Panc1 (cell line): Measurements from ENCODE around the gene SOX11. TPM values are rescaled to one million over a fixed set of nuclear protein-coding genes. Genes with fewer than 3 reads are reported as not detected.

ENCODE experiments used
- ATAC-seq: fragments of 200-7000 bp; cut with Tn5 transposase; 2 replicates; pipeline ENCODE4 v1.9.1; 2020; ENCODE audit warnings: mild to moderate bottlenecking, moderate library complexity
- BruUV-seq: library from RNA; stranded (reverse); fragments of 400-500 nt; replicated peaks from 2 replicates; lab custom pipeline; 2021; lab: Mats Ljungman, UMichigan
- CTCF ChIA-PET: fragments of 300-600 bp; sonication (Branson Sonifier 250); formaldehyde crosslinking; loops from one replicate; lab custom pipeline; 2022; ENCODE audit warnings: antibody characterized with exemption; lab: Charles Lee
- POLR2A ChIA-PET: fragments of 300-600 bp; sonication (Branson Sonifier 250); formaldehyde crosslinking; loops from one replicate; lab custom pipeline; 2022; ENCODE audit warnings: antibody characterized with exemption; lab: Charles Lee
- DNase-seq: peaks from one replicate; pipeline ENCODE4 v3.0.0-alpha.2; 2010; ENCODE audit warnings: low read depth, low spot score
- H3K27ac ChIP-seq: 2 replicates; pipeline ENCODE4 v1.5.1; 2011; ENCODE audit warnings: mild to moderate bottlenecking, low read length, inconsistent platforms
- H3K27me3 ChIP-seq: fragments of 200-500 bp; sonication (Bioruptor generic); 2 replicates; pipeline ENCODE4 v1.6.0; 2014; ENCODE audit warnings: low read length, inconsistent platforms; ENCODE audit not compliant: control insufficient read depth, insufficient read depth
- H3K36me3 ChIP-seq: fragments of 200-500 bp; sonication (Bioruptor generic); 2 replicates; pipeline ENCODE4 v1.5.1; 2014; ENCODE audit warnings: inconsistent platforms, mild to moderate bottlenecking, low read length, moderate library complexity; ENCODE audit not compliant: control insufficient read depth, insufficient read depth
- H3K4me1 ChIP-seq: 2 replicates; pipeline ENCODE4 v1.5.1; 2011; ENCODE audit warnings: inconsistent platforms, mild to moderate bottlenecking, low read length, moderate library complexity; ENCODE audit not compliant: control insufficient read depth, insufficient read depth
- H3K4me3 ChIP-seq, 2 experiments: 2 replicates each; pipeline ENCODE4 v1.5.1; 2011 to 2012; ENCODE audit warnings: low read depth in 2 of 2, low read length in 2 of 2, mild to moderate bottlenecking in 2 of 2, inconsistent platforms in 1 of 2, moderate library complexity in 1 of 2
- H3K9me3 ChIP-seq: fragments of 200-500 bp; sonication (Bioruptor generic); 2 replicates; pipeline ENCODE4 v1.5.1; 2014; ENCODE audit warnings: low read depth, mild to moderate bottlenecking, inconsistent platforms, low read length, moderate library complexity; ENCODE audit not compliant: control insufficient read depth, insufficient read depth
- CTCF ChIP-seq: fragments of 450-650 bp; IDR thresholded peaks from 2 replicates; pipeline ENCODE4 v1.5.1; 2017; ENCODE audit warnings: mild to moderate bottlenecking
- POLR2AphosphoS5 ChIP-seq: IDR thresholded peaks from 2 replicates; pipeline ENCODE4 v1.6.1; 2012; ENCODE audit warnings: mild to moderate bottlenecking, low read depth, low read length, moderate library complexity
- SIN3A ChIP-seq: IDR thresholded peaks from 2 replicates; pipeline ENCODE4 v1.6.1; 2012; ENCODE audit warnings: low read depth, mild to moderate bottlenecking, low read length, moderate library complexity, borderline replicate concordance; ENCODE audit not compliant: insufficient read depth
- TCF7L2 ChIP-seq: IDR thresholded peaks from 2 replicates; pipeline ENCODE4 v1.6.1; 2011; ENCODE audit warnings: mild to moderate bottlenecking, low read depth, low read length, inconsistent platforms
- in situ Hi-C: cut with HindIII; loops from 2 replicates; pipeline ENCODE4 v1.10.0; 2016; ENCODE audit warnings: low sequenced_read_pairs, low pct_unique_long_range_greater_than_20kb
- intact Hi-C: fragments of 100-400 bp; cut with micrococcal nuclease; formaldehyde crosslinking; loops from one replicate; pipeline ENCODE4 v1.10.0; 2022; ENCODE audit not compliant: unreplicated experiment
- total RNA-seq: library from RNA; stranded (reverse); gene quantifications from one replicate; pipeline ENCODE4 v1.2.1, GENCODE V29; 2021; ENCODE audit not compliant: unreplicated experiment
- TF ChIP-seq, protein P1 (sequence below), 2 experiments: IDR thresholded peaks; 2 replicates each; pipeline ENCODE4 v1.6.1; 2011 to 2012; ENCODE audit warnings: low read depth in 2 of 2, control low read depth in 1 of 2, low read length in 1 of 2, mild to moderate bottlenecking in 1 of 2, moderate library complexity in 1 of 2; ENCODE audit not compliant: insufficient read depth in 1 of 2

Gene SOX11
- total RNA-seq, 1 experiment from 2014 or later: not detected

DNA sequence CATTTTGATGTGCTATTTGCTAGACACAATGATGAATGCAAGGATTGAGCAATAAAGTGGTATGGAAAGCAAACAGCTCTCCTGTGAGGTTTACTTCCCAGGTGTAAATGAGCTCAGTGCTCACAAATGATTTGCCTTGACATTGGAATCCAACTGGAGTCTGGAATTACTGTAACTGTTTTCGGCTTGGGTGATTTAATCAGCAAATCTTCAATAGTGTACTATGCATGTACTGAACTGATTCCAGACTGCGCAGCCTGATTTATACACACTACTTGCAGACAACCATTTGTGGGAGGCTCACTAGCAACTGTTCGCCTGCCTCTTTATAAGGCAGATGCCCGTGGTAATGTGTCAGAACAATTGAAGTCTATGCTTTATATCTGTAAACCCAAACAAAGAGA lies 27.9 kb upstream of the SOX11 start:
- ChIA-PET POLR2A (no interaction called here), CTCF (no interaction called here)
- Histone ChIP-seq H3K9me3 (no peaks in the 10 kb centered on the region), H3K36me3 (no peaks in the 10 kb centered on the region), H3K4me1 (no peaks in the 10 kb centered on the region), H3K4me3 (no peak overlapping the region), H3K27ac (no peak overlapping the region), H3K27me3 (no peaks in the 10 kb centered on the region)
- ATAC-seq (no peak), DNase-seq (no peak)
- no TSS peak for BruUV-seq
- no peak for TF ChIP-seq POLR2AphosphoS5
- no peak for TF ChIP-seq SIN3A
- TF ChIP-seq, protein P1, sequence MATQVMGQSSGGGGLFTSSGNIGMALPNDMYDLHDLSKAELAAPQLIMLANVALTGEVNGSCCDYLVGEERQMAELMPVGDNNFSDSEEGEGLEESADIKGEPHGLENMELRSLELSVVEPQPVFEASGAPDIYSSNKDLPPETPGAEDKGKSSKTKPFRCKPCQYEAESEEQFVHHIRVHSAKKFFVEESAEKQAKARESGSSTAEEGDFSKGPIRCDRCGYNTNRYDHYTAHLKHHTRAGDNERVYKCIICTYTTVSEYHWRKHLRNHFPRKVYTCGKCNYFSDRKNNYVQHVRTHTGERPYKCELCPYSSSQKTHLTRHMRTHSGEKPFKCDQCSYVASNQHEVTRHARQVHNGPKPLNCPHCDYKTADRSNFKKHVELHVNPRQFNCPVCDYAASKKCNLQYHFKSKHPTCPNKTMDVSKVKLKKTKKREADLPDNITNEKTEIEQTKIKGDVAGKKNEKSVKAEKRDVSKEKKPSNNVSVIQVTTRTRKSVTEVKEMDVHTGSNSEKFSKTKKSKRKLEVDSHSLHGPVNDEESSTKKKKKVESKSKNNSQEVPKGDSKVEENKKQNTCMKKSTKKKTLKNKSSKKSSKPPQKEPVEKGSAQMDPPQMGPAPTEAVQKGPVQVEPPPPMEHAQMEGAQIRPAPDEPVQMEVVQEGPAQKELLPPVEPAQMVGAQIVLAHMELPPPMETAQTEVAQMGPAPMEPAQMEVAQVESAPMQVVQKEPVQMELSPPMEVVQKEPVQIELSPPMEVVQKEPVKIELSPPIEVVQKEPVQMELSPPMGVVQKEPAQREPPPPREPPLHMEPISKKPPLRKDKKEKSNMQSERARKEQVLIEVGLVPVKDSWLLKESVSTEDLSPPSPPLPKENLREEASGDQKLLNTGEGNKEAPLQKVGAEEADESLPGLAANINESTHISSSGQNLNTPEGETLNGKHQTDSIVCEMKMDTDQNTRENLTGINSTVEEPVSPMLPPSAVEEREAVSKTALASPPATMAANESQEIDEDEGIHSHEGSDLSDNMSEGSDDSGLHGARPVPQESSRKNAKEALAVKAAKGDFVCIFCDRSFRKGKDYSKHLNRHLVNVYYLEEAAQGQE (IDR thresholded peaks at IDR 0.05; ENCODE audit: insufficient read depth in 1 of 2, low read depth in 2 of 2, low read length in 1 of 2): no peak
- no peak for TF ChIP-seq TCF7L2
- no peak for TF ChIP-seq CTCF
- intact Hi-C loops (no loop called here), in situ Hi-C loops (no loop called here)

GRCh38 chr2:5665066-5665465 lies 27.1 kb upstream of the SOX11 start:
- Histone ChIP-seq H3K36me3 (no peaks in the 10 kb centered on the region), H3K4me3 (no peak overlapping the region), H3K9me3 (no peaks in the 10 kb centered on the region), H3K4me1 (no peaks in the 10 kb centered on the region), H3K27ac (no peak overlapping the region), H3K27me3 (no peaks in the 10 kb centered on the region)
- in situ Hi-C loops (no loop called here), intact Hi-C loops (no loop called here)
- DNase-seq (no peak), ATAC-seq (no peak)
- TF ChIP-seq, protein P1 (IDR thresholded peaks at IDR 0.05; ENCODE audit: insufficient read depth in 1 of 2, low read depth in 2 of 2, low read length in 1 of 2): no peak
- TF ChIP-seq SIN3A: no peak
- no peak for TF ChIP-seq TCF7L2
- ChIA-PET POLR2A (no interaction called here), CTCF (no interaction called here)
- no TSS peak for BruUV-seq
